DND-41 (cell line): ENCODE measurements around the gene POP7.

Source experiments
- CTCF ChIP-seq: IDR thresholded peaks from 2 replicates; pipeline ENCODE4 v1.5.1; 2012; ENCODE audit warnings: borderline replicate concordance, low read length, moderate library complexity, mild to moderate bottlenecking; ENCODE audit not compliant: poor library complexity, severe bottlenecking; ENCODE audit errors: extremely low read depth
- EZH2 ChIP-seq: IDR thresholded peaks from 3 replicates; pipeline ENCODE4 v1.6.1; 2012; ENCODE audit warnings: borderline replicate concordance, low read depth, mild to moderate bottlenecking, moderate library complexity, low read length, inconsistent platforms; ENCODE audit not compliant: severe bottlenecking

GRCh38 chr7:100726996-100727761, 21.3 kb downstream of the POP7 start:
- TF ChIP-seq CTCF (no peak), EZH2 (no peak)
